Tibial nerve (tissue), 4 donors: Measurements from ENCODE around the gene SLC43A3.

Experiments used
- EP300 ChIP-seq, 2 donors: sonication (generic); formaldehyde crosslinking; IDR thresholded peaks; one replicate each; pipeline ENCODE4 v1.6.1; 2017; ENCODE audit warnings: antibody characterized with exemption in 2 of 2, mild to moderate bottlenecking in 1 of 2
- POLR2A ChIP-seq, 2 donors: fragments of 450-650 bp; IDR thresholded peaks; one replicate each; pipeline ENCODE4 v1.6.1; 2017; ENCODE audit warnings: antibody characterized with exemption in 2 of 2, mild to moderate bottlenecking in 2 of 2, moderate library complexity in 2 of 2
- TF ChIP-seq, protein P1 (sequence below), 5 experiments: fragments of 200-600 bp in 3 of 5; fragments of 450-650 bp in 2 of 5; sonication (generic) in 3 of 5; IDR thresholded peaks; one replicate each; pipeline ENCODE4 v1.5.1; 2016 to 2019; ENCODE audit warnings: antibody characterized with exemption in 5 of 5, mild to moderate bottlenecking in 3 of 5, moderate library complexity in 2 of 5

DNA sequence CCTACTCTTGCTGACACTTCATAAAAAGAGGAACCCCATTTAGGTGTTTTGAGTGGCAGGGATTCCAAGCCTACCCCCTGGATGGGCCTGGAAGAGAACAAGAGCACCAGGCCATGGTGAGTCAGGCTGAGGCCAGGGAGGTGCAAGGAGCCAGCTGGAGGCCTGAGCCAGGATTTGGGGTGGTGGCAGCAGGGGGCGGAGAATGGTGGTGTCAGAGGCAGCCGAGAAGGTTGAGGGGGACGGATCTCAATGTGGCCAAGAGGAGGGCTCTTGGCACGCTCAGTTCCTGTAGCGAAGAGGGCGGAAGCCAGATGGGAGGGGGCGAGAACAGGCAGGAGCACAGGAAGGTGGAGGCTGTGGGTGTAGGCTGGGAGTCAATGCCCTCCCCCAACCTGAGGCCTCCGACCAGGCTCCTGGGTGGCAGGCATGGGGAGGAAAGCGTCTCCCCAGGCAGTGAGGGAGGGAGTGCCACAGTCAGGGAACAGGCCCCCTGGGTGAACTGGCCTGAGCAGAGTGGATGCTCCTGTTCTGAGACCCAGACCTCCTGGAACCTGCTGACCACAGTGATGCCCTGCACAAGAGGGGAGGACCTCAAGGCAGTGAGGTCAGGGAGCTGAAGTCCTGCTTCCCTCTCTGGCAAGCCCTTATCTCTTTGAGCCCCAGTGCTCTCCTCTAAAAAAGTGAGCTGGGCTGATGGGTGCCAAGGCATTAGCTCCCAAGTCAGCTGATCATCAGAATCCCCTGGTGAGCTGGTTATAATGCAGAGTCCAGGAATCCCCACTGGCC, 47.3 kb upstream of the SLC43A3 start:
- TF ChIP-seq POLR2A (IDR thresholded peaks at IDR 0.05) (no peak), EP300 (IDR thresholded peaks at IDR 0.05) (no peak)
- TF ChIP-seq, protein P1, sequence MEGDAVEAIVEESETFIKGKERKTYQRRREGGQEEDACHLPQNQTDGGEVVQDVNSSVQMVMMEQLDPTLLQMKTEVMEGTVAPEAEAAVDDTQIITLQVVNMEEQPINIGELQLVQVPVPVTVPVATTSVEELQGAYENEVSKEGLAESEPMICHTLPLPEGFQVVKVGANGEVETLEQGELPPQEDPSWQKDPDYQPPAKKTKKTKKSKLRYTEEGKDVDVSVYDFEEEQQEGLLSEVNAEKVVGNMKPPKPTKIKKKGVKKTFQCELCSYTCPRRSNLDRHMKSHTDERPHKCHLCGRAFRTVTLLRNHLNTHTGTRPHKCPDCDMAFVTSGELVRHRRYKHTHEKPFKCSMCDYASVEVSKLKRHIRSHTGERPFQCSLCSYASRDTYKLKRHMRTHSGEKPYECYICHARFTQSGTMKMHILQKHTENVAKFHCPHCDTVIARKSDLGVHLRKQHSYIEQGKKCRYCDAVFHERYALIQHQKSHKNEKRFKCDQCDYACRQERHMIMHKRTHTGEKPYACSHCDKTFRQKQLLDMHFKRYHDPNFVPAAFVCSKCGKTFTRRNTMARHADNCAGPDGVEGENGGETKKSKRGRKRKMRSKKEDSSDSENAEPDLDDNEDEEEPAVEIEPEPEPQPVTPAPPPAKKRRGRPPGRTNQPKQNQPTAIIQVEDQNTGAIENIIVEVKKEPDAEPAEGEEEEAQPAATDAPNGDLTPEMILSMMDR (IDR thresholded peaks at IDR 0.05): no peak
